Measurements from ENCODE around the gene DHRS13. TPM values are rescaled to one million over a fixed set of nuclear protein-coding genes. Genes with fewer than 3 reads are reported as not detected.
"Not testable (repeated sequence)": the region's sequence is repeated elsewhere in the genome, so short reads cannot be mapped to it uniquely, and the experiment has no call there.

The DHRS13 gene
- total RNA-seq, 2 donors from 2014 or later, result 36.8 to 61.3 TPM

- H3K27ac ChIP-seq, result peak overlapping the region in 1 of 2 donors; percentile 55
Measured at GRCh38 chr17:28906706-28907438, 4.0 kb upstream of the DHRS13 start.

DNA sequence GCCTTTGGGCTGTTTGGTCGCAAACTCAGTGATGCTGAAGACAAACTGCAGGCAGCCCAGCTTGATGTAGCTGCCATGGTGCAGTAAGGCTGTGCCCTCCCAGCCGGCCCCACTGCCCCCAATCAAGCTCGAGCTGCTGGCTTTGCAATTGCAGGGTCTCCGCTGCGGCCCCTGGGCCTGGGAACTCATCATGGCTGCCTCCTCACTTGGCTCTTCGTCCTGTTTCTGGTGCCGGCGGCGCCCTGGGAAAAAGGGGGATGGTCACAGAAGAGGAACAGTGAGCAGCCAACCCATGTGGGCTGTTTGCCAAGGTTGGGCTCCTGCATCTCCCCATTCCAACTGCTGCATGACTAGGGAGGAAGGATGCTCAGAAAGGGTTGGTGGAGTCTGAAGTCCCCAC, 3.4 kb upstream of the DHRS13 start:
- TF ChIP-seq POLR2A (IDR thresholded peaks at IDR 0.05) (no peak), POLR2AphosphoS5 (IDR thresholded peaks at IDR 0.05) (no peak), CTCF (IDR thresholded peaks at IDR 0.05) (no peak)
- Histone ChIP-seq H3K27ac (no peak overlapping the region), H3K4me1 (replicated peaks) (peaks cover 4% of the 10 kb centered on the region), H3K9me3 (no peaks in the 10 kb centered on the region), H3K36me3 (peaks cover 17 to 29% of the 10 kb centered on the region in 2 donors), H3K4me3 (no peak overlapping the region), H3K27me3 (replicated peaks; ENCODE audit: insufficient read depth) (no peaks in the 10 kb centered on the region)
- WGBS, result 73% methylated on average over 9 of the region's 9 CpGs
- intact Hi-C loops (cut with DNase I), result no loop called here
- DNase-seq (ENCODE audit: low spot score), result no peak

More at GRCh38 chr17:28906706-28907438, 4.0 kb upstream of the DHRS13 start:
- Histone ChIP-seq H3K9me3 (no peaks in the 10 kb centered on the region), H3K4me1 (replicated peaks) (no peaks in the 10 kb centered on the region), H3K27me3 (replicated peaks; ENCODE audit: insufficient read depth) (no peaks in the 10 kb centered on the region), H3K36me3 (peaks cover 20 to 33% of the 10 kb centered on the region in 2 donors), H3K4me3 (no peak overlapping the region)
- intact Hi-C loops (cut with DNase I), result no loop called here
- TF ChIP-seq POLR2AphosphoS5 (IDR thresholded peaks at IDR 0.05) (no peak), CTCF (IDR thresholded peaks at IDR 0.05) (no peak), POLR2A (IDR thresholded peaks at IDR 0.05) (no peak)
- no peak for DNase-seq (ENCODE audit: low spot score)
- WGBS, result 58% methylated on average over 7 of the region's 7 CpGs

DNA sequence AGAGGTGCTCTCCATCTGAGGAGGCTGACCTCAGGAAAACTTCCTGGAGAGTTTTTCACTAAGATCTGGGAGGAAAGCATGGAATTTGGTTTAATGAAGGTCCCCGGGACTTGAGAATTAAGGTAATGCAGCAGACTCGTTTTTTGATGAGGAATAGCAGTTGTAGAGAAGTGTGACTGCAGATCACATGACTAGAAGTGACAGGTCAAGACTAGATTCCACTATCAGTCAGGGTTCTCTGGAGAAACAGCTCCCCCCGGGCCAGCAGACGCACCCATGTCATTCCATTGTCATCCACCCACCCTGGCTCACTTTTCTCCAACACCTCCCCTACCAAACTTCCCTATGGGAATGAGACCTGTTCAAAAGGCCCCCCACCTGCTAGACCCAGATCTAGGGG, 1.9 kb upstream of the DHRS13 start:
- intact Hi-C loops (cut with DNase I), result no loop called here
- no peak for TF ChIP-seq POLR2A (IDR thresholded peaks at IDR 0.05)
- TF ChIP-seq POLR2AphosphoS5 (IDR thresholded peaks at IDR 0.05), result no peak
- no peak for TF ChIP-seq CTCF (IDR thresholded peaks at IDR 0.05)
- 50% methylated on average over 4 of the region's 4 CpGs for WGBS
- Histone ChIP-seq H3K4me1 (replicated peaks) (peaks cover 9% of the 10 kb centered on the region), H3K36me3 (peaks cover 4 to 14% of the 10 kb centered on the region in 2 donors), H3K9me3 (no peaks in the 10 kb centered on the region), H3K4me3 (no peak overlapping the region), H3K27me3 (replicated peaks; ENCODE audit: insufficient read depth) (no peaks in the 10 kb centered on the region), H3K27ac (no peak overlapping the region)
- no peak for DNase-seq (ENCODE audit: low spot score)

GRCh38 chr17:28903546-28903841, 615 bp upstream of the DHRS13 start:
- intact Hi-C loops (cut with DNase I); H3K36me3 ChIP-seq; H3K27me3 ChIP-seq (replicated peaks; ENCODE audit: insufficient read depth); DNase-seq (ENCODE audit: low spot score); H3K4me3 ChIP-seq; H3K9me3 ChIP-seq; H3K4me1 ChIP-seq (replicated peaks): not testable (repeated sequence)
- WGBS, result 53% methylated on average over 5 of the region's 5 CpGs
- H3K27ac ChIP-seq, result peak overlapping the region in 1 of 2 donors; percentile 85

DNA sequence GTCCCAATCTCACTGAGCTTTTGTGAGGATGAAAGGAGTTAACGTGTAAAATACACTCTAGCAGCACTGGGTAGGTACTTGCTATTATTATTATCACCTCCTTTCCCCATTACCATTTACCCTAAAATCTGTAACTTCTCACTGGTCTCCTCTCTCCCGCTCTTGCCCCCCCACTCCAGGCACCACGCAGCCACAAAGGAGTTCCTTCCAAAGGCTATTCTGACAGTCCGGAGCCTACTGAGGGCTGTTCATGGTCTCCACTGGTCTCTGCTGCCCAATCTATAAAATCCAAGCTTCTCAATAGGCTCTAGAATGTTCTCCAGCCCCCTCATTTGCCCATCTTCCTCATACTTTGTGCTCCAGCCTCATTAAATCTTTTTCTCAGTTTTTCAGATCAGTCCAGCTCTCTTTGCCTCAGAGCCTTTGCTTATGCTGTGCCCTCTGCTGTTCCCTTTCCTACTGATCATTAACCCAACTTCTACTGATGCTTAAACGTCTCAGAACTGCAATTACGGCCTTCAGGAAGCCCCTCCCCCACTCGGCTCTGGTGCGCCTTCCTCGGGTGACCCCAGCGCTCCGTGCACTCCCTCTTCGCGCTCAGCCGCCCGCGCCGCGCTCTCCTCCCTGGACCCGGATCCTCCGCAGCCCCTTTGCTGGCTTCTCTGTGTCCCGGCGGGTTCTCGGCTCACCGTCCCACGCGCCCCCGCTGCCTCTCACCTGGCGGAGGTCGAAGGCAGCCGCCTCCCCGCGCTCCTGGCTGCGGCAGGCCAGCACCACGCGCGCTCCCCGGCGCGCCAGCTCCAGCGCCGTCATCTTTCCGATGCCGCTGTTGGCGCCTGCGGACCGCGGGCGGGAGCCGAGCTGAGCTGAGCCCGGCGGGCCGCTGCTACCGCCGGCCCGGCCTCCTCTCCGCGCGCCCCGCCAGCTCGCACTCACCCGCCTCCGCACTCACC, 737 bp downstream of the DHRS13 start:
- peak; percentile 55 for DNase-seq (ENCODE audit: low spot score)
- intact Hi-C loops (cut with DNase I), result no loop called here

More for the DNA sequence above, 737 bp downstream of the DHRS13 start:
- Histone ChIP-seq H3K36me3 (peaks cover 0 to 9% of the 10 kb centered on the region in 2 donors), H3K9me3 (no peaks in the 10 kb centered on the region), H3K27me3 (replicated peaks; ENCODE audit: insufficient read depth) (no peaks in the 10 kb centered on the region), H3K4me1 (replicated peaks) (peaks cover 16% of the 10 kb centered on the region), H3K4me3 (peak overlapping the region; percentile 73 to 81), H3K27ac (peak overlapping the region; percentile 78 to 85)
- 3% methylated on average over 60 of the region's 62 CpGs for WGBS
- TF ChIP-seq CTCF (IDR thresholded peaks at IDR 0.05), result no peak
- TF ChIP-seq POLR2AphosphoS5 (IDR thresholded peaks at IDR 0.05), result peak; percentile 7
